Fibroblast of lung (primary cell): ENCODE data around the gene KCNIP1.

Experiments used
- CTCF ChIP-seq, 2 donors: IDR thresholded peaks in 1 of 2; conservative IDR thresholded peaks in 1 of 2; 1 replicate in 1 of 2; 2 replicates in 1 of 2; pipeline ENCODE4 v1.5.1; 2011 to 2012; ENCODE audit warnings: low read length in 2 of 2, control low read depth in 1 of 2, inconsistent platforms in 1 of 2, low read depth in 1 of 2, mild to moderate bottlenecking in 1 of 2
- EZH2 ChIP-seq: IDR thresholded peaks from 2 replicates; pipeline ENCODE4 v1.5.1; 2012; ENCODE audit warnings: low read length, control low read depth, mild to moderate bottlenecking; ENCODE audit errors: missing control alignments

DNA sequence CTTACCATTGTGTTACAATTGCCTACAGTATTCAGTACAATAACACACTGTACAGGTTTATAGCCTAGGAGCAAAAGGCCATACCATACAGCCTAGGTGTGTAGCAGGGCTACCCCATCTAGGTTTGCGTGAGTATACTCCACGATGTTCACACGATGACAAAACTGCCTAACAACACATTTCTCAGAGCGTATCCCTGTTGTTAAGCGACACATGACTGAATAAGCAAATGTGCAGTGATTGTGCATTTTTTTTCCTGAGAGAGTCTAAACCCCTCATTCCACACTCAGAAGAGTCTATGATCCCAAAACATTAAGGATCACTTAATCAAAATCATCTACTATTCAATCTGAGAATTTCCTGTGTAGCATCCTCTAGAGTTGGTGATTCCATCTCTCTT, 211.3 kb downstream of the KCNIP1 start:
- TF ChIP-seq CTCF (conservative IDR thresholded peaks at IDR 0.05 in 1 of 2, IDR thresholded peaks at IDR 0.05 in 1 of 2; ENCODE audit: low read depth in 1 of 2, low read length in 2 of 2) (no peak), EZH2 (no peak)
